Measurements from ENCODE around the gene PPP1R18. TPM values are rescaled to one million over a fixed set of nuclear protein-coding genes. Genes with fewer than 3 reads are reported as not detected.
"Not testable (repeated sequence)": the region's sequence is repeated elsewhere in the genome, so short reads cannot be mapped to it uniquely, and the experiment has no call there.

PPP1R18 gene
- total RNA-seq, 2 donors from 2014 or later = 190 to 238 TPM

DNA sequence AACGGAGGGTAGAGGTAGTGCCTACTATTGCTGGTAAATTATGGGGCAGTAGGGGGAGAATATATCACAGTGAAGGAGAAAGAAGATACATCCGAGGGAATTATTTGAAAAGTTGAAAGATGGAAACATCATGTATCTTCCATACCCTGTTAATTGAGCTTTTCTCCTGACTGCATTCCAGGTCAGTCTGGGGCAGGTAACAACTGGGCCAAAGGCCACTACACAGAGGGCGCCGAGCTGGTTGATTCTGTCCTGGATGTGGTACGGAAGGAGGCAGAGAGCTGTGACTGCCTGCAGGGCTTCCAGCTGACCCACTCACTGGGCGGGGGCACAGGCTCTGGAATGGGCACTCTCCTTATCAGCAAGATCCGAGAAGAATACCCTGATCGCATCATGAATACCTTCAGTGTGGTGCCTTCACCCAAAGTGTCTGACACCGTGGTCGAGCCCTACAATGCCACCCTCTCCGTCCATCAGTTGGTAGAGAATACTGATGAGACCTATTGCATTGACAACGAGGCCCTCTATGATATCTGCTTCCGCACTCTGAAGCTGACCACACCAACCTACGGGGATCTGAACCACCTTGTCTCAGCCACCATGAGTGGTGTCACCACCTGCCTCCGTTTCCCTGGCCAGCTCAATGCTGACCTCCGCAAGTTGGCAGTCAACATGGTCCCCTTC, 36.9 kb upstream of the PPP1R18 start:
- Mint-ChIP-seq H3K4me1 (peaks cover 28% of the 10 kb centered on the region), H3K36me3 (ENCODE audit: low read depth) (peaks cover 88% of the 10 kb centered on the region), H3K27ac (peak overlapping the region; percentile 96), H3K4me3 (peak overlapping the region; percentile 99)
- ATAC-seq (replicated peaks); H3K9me3 Mint-ChIP-seq; H3K27me3 Mint-ChIP-seq: not testable (repeated sequence)

DNA sequence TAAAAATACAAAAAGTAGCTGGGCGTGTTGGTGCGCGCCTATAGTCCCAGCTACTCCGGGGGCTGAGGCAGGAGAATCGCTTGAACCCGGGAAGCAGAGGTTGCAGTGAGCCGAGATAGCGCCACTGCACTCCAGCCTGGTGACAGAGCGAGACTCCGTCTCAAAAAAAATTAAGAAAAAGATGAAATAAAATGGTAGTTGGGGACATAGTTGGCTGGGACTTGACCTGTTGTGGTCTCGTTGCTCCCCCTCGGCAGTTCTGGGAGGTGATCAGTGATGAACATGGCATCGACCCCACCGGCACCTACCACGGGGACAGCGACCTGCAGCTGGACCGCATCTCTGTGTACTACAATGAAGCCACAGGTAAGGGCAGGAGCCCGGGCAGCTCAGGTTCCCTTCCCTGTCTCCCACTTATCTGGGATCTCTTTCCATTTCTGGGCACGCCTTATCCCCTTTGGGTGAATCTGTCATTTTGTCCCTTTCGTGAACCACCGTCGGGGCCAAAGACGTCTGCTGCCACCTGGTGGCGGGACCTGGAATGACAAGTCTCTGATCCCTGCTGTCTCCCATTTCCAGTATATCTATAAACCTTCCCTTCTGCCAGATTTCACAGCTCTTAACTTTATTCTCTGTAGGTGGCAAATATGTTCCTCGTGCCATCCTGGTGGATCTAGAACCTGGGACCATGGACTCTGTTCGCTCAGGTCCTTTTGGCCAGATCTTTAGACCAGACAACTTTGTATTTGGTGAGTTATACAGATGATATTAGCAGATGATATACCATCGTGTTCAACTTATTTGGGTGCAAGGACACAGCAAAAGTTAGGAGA, 36.1 kb upstream of the PPP1R18 start:
- no peak for ATAC-seq (replicated peaks)
- peak overlapping the region; percentile 99 for H3K4me3 Mint-ChIP-seq
- H3K27me3 Mint-ChIP-seq = no peaks in the 10 kb centered on the region
- H3K27ac Mint-ChIP-seq = peak overlapping the region; percentile 96
- peaks cover 82% of the 10 kb centered on the region for H3K36me3 Mint-ChIP-seq (ENCODE audit: low read depth)
- H3K9me3 Mint-ChIP-seq = no peaks in the 10 kb centered on the region
- H3K4me1 Mint-ChIP-seq = peaks cover 31% of the 10 kb centered on the region

DNA sequence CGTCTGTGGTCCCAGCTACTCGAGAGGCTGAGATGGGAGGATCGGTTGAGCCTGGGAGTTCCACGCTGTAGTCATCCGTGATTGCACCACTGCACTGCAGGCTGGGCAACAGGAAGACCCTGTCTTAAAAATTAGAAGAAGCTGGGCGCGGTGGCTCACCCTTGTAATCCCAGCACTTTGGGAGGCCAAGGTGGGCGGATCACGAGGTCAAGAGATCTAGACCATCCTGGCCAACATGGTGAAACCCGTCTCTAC, 35.5 kb upstream of the PPP1R18 start:
- H3K4me3 Mint-ChIP-seq = peak overlapping the region; percentile 99
- peaks cover 35% of the 10 kb centered on the region for H3K4me1 Mint-ChIP-seq
- H3K27ac Mint-ChIP-seq = peak overlapping the region; percentile 96
- ATAC-seq (replicated peaks); H3K9me3 Mint-ChIP-seq; H3K27me3 Mint-ChIP-seq: not testable (repeated sequence)
- peaks cover 82% of the 10 kb centered on the region for H3K36me3 Mint-ChIP-seq (ENCODE audit: low read depth)

DNA sequence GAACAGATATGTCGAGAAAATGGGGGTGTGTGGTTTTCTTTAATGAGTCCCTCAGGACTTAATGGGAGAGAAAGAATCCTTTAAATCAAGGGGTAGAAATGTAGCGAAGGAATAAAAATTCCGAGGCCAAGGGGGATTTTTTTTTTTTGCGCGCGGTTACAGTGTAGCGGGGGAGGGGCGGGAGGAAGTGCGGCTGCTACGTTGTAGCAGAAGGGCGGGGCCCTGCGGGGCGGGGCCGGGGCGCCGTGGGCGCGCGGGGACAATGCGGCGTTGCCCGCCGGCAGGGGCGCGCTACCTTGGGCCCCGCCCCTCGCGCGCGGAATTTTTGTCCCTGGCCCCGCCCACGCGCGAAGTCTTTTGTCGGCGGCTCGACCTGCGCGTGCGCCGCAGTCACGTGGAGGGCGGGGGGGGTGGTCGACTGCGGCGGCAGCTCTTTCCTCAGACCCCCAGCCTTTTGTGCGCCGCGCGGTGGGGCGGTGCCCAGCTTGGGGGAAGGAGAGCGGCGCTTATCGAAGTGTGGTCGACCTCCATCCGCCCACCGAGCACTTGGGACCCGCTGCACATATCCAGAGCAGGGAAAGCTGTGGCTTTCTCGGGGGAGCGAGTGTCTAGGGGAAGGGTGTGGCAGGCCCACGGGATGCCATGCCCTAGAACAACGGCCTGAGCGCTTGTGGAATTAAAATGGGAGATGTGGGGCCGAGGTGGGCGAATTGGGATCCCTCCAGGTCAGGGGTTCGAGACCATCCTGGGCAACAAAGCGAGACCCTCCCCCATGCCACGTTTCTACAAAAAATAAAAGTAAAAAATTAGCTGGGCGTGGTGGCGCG, 35.0 kb upstream of the PPP1R18 start:
- Mint-ChIP-seq H3K36me3 (ENCODE audit: low read depth) (peaks cover 82% of the 10 kb centered on the region), H3K4me1 (peaks cover 41% of the 10 kb centered on the region), H3K27ac (peak overlapping the region; percentile 96), H3K27me3 (no peaks in the 10 kb centered on the region), H3K9me3 (no peaks in the 10 kb centered on the region), H3K4me3 (peak overlapping the region; percentile 99)
- peak; percentile 30 for ATAC-seq (replicated peaks)

DNA sequence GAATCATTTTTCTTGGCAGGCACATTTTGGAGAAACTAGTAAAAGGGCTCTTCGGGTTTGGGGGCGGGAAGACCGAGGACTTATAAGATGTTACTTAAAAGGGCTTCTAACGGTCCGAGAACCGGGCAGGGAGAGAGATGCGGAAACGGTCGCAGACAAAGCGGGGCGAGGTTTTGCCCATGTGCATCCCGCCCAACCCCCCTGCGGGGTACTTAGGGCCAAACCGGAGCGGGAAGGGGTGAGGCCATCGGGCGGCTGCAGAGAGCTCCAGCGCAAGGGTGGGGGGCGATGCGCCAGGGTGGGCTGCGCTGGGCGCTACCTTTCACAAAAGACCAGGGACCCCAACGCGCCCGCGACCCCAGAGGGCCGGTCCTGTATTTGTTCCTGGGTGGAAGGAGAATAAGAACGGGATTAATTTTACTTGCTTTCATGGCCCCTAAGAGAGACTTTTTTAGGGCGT, 34.3 kb upstream of the PPP1R18 start:
- H3K9me3 Mint-ChIP-seq = no peaks in the 10 kb centered on the region
- no peaks in the 10 kb centered on the region for H3K27me3 Mint-ChIP-seq
- no peak for ATAC-seq (replicated peaks)
- peaks cover 82% of the 10 kb centered on the region for H3K36me3 Mint-ChIP-seq (ENCODE audit: low read depth)
- H3K4me1 Mint-ChIP-seq = peaks cover 47% of the 10 kb centered on the region
- H3K27ac Mint-ChIP-seq = peak overlapping the region; percentile 96
- H3K4me3 Mint-ChIP-seq = peak overlapping the region; percentile 99

DNA sequence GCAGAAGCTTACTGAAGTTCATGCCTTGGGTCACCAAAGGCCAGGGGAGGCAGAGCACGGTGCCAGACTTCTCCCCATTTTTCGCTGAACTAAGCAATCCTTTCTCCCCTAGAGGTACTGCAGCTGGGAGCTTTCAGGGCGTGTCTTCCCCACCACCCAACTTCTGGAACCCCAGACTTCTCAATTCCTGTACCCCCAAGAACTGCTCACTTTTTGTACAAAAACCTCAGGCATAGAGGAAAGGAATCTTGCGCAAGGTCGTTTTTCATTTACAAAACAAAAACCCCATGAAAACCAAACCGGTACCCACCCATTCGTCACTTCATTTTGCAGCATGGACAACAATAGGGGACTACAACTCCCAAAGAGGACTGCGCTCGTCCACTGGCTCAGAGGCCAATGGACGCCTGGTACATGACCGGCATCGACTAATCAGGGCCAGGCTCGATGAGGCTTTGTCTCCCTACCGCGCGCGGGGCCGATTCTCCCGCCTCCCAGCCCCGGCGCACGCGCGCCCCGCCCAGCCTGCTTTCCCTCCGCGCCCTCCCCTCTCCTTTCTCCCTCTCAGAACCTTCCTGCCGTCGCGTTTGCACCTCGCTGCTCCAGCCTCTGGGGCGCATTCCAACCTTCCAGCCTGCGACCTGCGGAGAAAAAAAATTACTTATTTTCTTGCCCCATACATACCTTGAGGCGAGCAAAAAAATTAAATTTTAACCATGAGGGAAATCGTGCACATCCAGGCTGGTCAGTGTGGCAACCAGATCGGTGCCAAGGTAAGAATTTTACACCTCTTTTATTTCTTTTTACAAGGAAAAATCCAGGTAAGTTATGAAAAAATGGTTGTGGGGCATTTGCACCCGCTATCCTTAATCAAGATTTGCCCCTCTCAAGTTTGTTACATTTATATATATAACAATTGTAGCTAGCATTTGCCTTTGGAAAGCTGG, 33.6 kb upstream of the PPP1R18 start, which contains the start of gene TUBB:
TSS of gene TUBB (plus strand) at position 562 of the 947 bp plus-strand sequence. CDS start at position 717, 155 bp downstream.
- Mint-ChIP-seq H3K9me3 (no peaks in the 10 kb centered on the region), H3K36me3 (ENCODE audit: low read depth) (peaks cover 82% of the 10 kb centered on the region), H3K4me3 (peak within 1 kb of the TSS; percentile 99), H3K27me3 (no peaks in the 10 kb centered on the region), H3K27ac (peak within 1 kb of the TSS; percentile 96), H3K4me1 (peaks cover 48% of the 10 kb centered on the region)
- ATAC-seq (replicated peaks) = peak; percentile 67

DNA sequence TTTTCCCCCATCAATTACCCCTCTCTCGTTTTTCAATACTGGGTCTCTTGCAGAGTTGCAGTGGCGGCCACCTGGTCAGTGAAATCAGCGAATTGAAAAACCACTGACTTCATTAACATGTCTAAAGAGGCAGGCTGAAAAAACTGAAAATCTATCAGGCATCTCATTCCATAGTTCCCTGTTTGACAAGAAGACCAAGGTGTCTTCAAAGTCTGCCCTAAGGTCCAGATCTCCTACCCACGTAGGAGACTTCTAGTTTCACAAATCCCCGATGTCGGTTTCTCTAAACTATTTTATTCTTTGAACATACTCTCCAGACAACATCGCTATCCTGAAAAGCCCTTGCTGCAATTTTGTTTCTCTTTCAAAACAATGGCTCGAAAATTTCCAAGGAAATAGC, 32.9 kb upstream of the PPP1R18 start:
- H3K4me1 Mint-ChIP-seq = peaks cover 48% of the 10 kb centered on the region
- H3K27ac Mint-ChIP-seq = peak overlapping the region; percentile 96

DNA sequence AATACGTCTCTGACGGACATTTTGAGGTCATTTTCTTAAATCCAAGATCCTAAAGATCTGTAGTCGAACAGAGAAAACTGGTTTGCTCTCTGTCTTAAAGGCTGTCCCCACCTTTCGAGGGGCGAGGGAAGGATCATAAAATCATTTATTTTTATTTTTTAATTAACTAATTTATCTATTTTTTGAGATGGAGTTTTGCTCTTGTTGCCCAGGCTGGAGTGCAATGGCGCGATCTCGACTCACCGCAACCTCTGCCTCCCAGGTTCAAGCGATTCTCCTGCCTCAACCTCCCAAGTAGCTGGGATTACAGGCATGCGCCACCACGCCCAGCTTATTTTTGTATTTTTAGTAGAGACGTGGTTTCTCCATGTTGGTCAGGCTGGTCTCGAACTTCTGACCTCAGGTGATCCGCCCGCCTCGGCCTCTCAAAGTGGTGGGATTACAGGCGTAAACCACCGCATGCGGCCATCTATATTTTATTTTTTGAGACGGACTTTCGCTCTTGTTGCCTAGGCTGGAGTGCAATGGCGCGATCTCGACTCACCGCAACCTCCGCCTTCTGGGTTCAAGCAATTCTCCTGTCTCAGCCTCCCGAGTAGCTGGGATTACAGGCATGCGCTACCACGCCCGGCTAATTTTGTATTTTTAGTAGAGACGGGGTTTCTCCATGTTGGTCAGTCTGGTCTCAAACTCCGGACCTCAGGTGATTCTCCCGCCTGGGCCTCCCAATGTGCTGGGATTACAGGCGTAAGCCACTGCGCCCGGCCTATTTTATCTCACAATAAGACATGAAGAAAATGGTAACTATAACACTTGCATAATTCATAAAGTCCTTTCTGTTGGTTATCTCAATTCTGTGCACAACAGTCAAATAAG, 31.6 kb upstream of the PPP1R18 start:
- Mint-ChIP-seq H3K4me1 (peaks cover 36% of the 10 kb centered on the region), H3K27ac (peak overlapping the region; percentile 99), H3K36me3 (ENCODE audit: low read depth) (peaks cover 82% of the 10 kb centered on the region), H3K4me3 (peak overlapping the region; percentile 99)
- not testable (repeated sequence) for ATAC-seq (replicated peaks); H3K9me3 Mint-ChIP-seq; H3K27me3 Mint-ChIP-seq

More for the DNA sequence above, 32.9 kb upstream of the PPP1R18 start:
- ATAC-seq (replicated peaks) = no peak
- peak overlapping the region; percentile 99 for H3K4me3 Mint-ChIP-seq
- no peaks in the 10 kb centered on the region for H3K9me3 Mint-ChIP-seq
- H3K27me3 Mint-ChIP-seq = no peaks in the 10 kb centered on the region
- H3K36me3 Mint-ChIP-seq (ENCODE audit: low read depth) = peaks cover 82% of the 10 kb centered on the region

DNA sequence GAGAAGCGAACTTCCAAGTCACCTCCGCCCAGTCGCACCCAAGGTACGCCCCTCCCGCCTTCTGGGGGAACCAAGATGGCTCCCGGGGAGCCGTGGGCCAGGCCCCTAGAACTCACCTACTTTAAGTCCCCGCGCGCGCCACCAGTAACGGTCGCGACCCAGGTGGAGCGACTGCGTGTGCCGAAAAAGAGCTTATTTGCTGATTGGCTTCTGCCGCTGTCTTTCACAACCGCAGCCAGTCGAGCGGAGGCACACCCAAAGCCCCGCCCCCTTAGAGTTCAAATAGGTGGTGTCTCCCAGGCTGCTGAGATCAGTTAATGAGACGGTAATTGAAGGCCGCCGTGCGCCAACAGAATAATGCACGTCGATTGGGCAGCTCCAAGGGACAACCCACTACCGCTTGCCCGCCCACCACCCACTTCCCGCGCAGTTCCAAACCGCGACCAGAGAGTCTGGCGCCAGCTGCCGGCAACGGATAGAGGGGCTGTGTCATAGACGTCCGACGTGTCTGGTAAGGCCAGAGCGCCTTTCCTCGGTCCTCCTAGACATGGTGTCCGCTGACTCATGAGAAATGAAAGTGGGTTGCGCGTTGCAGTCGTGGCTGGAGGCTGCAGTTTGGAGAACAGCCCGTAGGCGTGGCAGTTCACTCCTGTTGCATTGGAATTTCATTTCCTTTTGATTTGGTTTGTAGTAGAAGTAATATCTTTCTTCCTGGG, 30.8 kb upstream of the PPP1R18 start, which contains the start of gene MDC1:
TSS of gene MDC1 (minus strand) at position 153 of the 716 bp plus-strand sequence. CDS start 2,106 bp downstream, outside the sequence.
- H3K9me3 Mint-ChIP-seq = no peaks in the 10 kb centered on the region
- peaks cover 82% of the 10 kb centered on the region for H3K36me3 Mint-ChIP-seq (ENCODE audit: low read depth)
- H3K27me3 Mint-ChIP-seq = no peaks in the 10 kb centered on the region
- peaks cover 29% of the 10 kb centered on the region for H3K4me1 Mint-ChIP-seq
- peak; percentile 83 for ATAC-seq (replicated peaks)
- H3K27ac Mint-ChIP-seq = peak within 1 kb of the TSS; percentile 99
- H3K4me3 Mint-ChIP-seq = peak within 1 kb of the TSS; percentile 99

DNA sequence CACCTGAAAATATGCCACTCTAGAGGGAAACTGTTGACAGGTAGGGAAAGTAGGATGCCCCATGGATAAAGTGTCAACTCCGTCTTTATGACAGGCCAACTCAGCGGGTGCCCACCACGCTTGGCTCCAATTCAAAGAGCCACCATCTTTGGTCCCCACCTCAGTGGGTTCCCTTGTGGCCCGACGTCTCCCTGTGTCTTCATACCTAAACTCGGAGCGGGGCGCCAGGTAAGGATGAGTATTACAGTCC, 30.4 kb upstream of the PPP1R18 start:
- Mint-ChIP-seq H3K27me3 (no peaks in the 10 kb centered on the region), H3K9me3 (no peaks in the 10 kb centered on the region), H3K4me1 (peaks cover 31% of the 10 kb centered on the region), H3K27ac (peak overlapping the region; percentile 99), H3K4me3 (peak overlapping the region; percentile 99), H3K36me3 (ENCODE audit: low read depth) (peaks cover 82% of the 10 kb centered on the region)
- ATAC-seq (replicated peaks) = no peak

DNA sequence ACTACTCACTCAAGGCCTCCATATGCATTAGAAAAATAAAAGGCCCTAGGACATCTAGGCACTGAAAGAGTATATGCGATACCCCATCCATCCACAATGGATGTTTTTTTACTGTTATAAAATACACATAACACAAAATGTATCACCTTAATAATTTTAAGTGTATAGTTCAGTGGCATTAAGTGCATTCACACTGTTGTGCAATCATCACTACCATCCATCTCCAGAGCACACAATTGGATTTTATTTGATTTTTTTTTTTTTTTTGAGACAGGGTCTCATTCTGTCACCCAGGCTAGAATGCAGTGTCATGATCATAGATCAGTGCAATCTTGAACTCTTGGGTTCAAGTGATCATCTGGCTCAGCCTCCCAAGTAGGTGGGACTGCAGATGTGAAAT, 27.8 kb upstream of the PPP1R18 start:
- Mint-ChIP-seq H3K4me1 (peaks cover 34% of the 10 kb centered on the region), H3K27me3 (no peaks in the 10 kb centered on the region), H3K27ac (no peak overlapping the region), H3K36me3 (ENCODE audit: low read depth) (peaks cover 85% of the 10 kb centered on the region), H3K9me3 (no peaks in the 10 kb centered on the region), H3K4me3 (no peak overlapping the region)
- no peak for ATAC-seq (replicated peaks)

DNA sequence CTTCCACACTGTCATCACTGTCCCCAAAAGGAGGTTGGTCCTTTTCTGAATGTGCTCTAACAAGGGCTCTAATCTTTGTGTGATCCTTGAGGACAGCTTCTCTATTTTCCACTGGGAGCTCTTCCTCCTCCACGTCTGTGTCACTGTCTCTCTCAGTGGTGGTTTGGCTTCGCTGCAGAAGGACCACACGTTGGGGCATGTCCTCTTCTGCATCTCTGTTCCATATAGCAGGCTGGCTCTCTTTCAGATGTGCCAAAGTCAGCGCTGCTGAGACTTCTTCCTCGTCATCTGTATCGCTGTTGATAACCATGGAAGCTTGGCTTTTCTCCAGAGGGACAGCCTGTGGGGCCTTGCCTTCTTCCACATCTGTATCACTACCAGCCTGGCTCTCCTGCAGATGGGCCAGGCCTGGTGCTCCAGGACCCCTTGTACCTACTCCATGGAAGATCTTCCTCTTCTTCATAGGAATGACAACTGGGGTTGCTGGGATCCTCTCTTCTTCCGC, 26.0 kb upstream of the PPP1R18 start:
- no peaks in the 10 kb centered on the region for H3K9me3 Mint-ChIP-seq
- H3K4me3 Mint-ChIP-seq = no peak overlapping the region
- no peaks in the 10 kb centered on the region for H3K27me3 Mint-ChIP-seq
- H3K27ac Mint-ChIP-seq = peak overlapping the region; percentile 60
- no peak for ATAC-seq (replicated peaks)
- H3K36me3 Mint-ChIP-seq (ENCODE audit: low read depth) = peaks cover 97% of the 10 kb centered on the region
- H3K4me1 Mint-ChIP-seq = peaks cover 31% of the 10 kb centered on the region
